HepG2 (cell line): ENCODE results near the gene TALDO1. TPM values are rescaled to one million over a fixed set of nuclear protein-coding genes. Genes with fewer than 3 reads are reported as not detected.

Experiments used
- ATF6 ChIP-seq: sonication (generic); formaldehyde crosslinking; conservative IDR thresholded peaks from 2 replicates; pipeline ENCODE4 v1.4.0; 2020; ENCODE audit warnings: missing genetic modification reagents
- ATF7 ChIP-seq, 2 experiments: fragments of 450-650 bp in 1 of 2; sonication (generic) in 1 of 2; formaldehyde crosslinking in 1 of 2; IDR thresholded peaks; 2 replicates each; pipeline versions ENCODE4 v1.4.0 to v1.6.1; 2016 to 2020; ENCODE audit warnings: antibody characterized with exemption in 1 of 2, mild to moderate bottlenecking in 1 of 2, missing genetic modification reagents in 1 of 2
- BCL3 ChIP-seq: sonication (generic); formaldehyde crosslinking; IDR thresholded peaks from 2 replicates; pipeline ENCODE4 v1.5.1; 2020; ENCODE audit warnings: mild to moderate bottlenecking, missing genetic modification reagents, moderate library complexity
- BORCS8-MEF2B ChIP-seq: sonication (generic); formaldehyde crosslinking; IDR thresholded peaks from 2 replicates; pipeline ENCODE4 v1.8.0; 2022; ENCODE audit warnings: mild to moderate bottlenecking, missing genetic modification reagents
- HNRNPLL ChIP-seq: fragments of 200-400 bp; formaldehyde crosslinking; IDR thresholded peaks from 2 replicates; pipeline ENCODE4 v1.6.1; 2017; ENCODE audit warnings: mild to moderate bottlenecking, low read depth, low read length; ENCODE audit not compliant: poor library complexity, severe bottlenecking
- HOXA3 ChIP-seq: sonication (generic); formaldehyde crosslinking; IDR thresholded peaks from 2 replicates; pipeline ENCODE4 v1.5.0; 2020; ENCODE audit warnings: missing genetic modification reagents
- JUN ChIP-seq: sonication (generic); formaldehyde crosslinking; IDR thresholded peaks from 2 replicates; pipeline ENCODE4 v1.4.0; 2020; ENCODE audit warnings: mild to moderate bottlenecking, missing genetic modification reagents
- KDM5A ChIP-seq: fragments of 200-600 bp; sonication (generic); IDR thresholded peaks from 2 replicates; pipeline ENCODE4 v1.7.0; 2018; ENCODE audit warnings: antibody characterized with exemption, mild to moderate bottlenecking, low read length, borderline replicate concordance
- MED8 ChIP-seq: sonication (generic); formaldehyde crosslinking; IDR thresholded peaks from 2 replicates; pipeline ENCODE4 v1.8.1; 2023; ENCODE audit warnings: mild to moderate bottlenecking, missing genetic modification reagents; ENCODE audit not compliant: insufficient replicate concordance
- NR3C1 ChIP-seq: sonication (generic); formaldehyde crosslinking; IDR thresholded peaks from 2 replicates; pipeline ENCODE4 v1.4.0; 2020; ENCODE audit warnings: missing genetic modification reagents
- PHF20 ChIP-seq: sonication (generic); formaldehyde crosslinking; IDR thresholded peaks from 2 replicates; pipeline ENCODE4 v1.5.0; 2020; ENCODE audit warnings: mild to moderate bottlenecking, missing genetic modification reagents
- SIX1 ChIP-seq: sonication (generic); formaldehyde crosslinking; IDR thresholded peaks from 2 replicates; pipeline ENCODE4 v1.4.0; 2020; ENCODE audit warnings: missing genetic modification reagents, borderline replicate concordance
- SRSF9 ChIP-seq: fragments of 200-400 bp; formaldehyde crosslinking; IDR thresholded peaks from 2 replicates; pipeline ENCODE4 v1.6.1; 2018; ENCODE audit warnings: borderline replicate concordance, mild to moderate bottlenecking, low read depth, low read length; ENCODE audit not compliant: insufficient read depth, poor library complexity, severe bottlenecking
- ZBTB38 ChIP-seq: sonication (generic); formaldehyde crosslinking; IDR thresholded peaks from 2 replicates; pipeline ENCODE4 v1.5.1; 2020; ENCODE audit warnings: mild to moderate bottlenecking, missing genetic modification reagents
- ZFP62 ChIP-seq: sonication (generic); formaldehyde crosslinking; IDR thresholded peaks from 2 replicates; pipeline ENCODE4 v1.4.0; 2020; ENCODE audit warnings: missing genetic modification reagents
- ZNF20 ChIP-seq: sonication (generic); formaldehyde crosslinking; IDR thresholded peaks from 2 replicates; pipeline ENCODE4 v1.4.0; 2020; ENCODE audit warnings: mild to moderate bottlenecking, moderate library complexity, missing genetic modification reagents
- ZNF225 ChIP-seq: sonication (generic); formaldehyde crosslinking; IDR thresholded peaks from 2 replicates; pipeline ENCODE4 v1.4.0; 2020; ENCODE audit warnings: mild to moderate bottlenecking, missing genetic modification reagents
- ZNF230 ChIP-seq: sonication (generic); formaldehyde crosslinking; IDR thresholded peaks from 2 replicates; pipeline ENCODE4 v1.4.0; 2020; ENCODE audit warnings: mild to moderate bottlenecking, missing genetic modification reagents
- ZNF326 ChIP-seq: sonication (generic); formaldehyde crosslinking; IDR thresholded peaks from 2 replicates; pipeline ENCODE4 v1.4.0; 2020; ENCODE audit warnings: missing genetic modification reagents, borderline replicate concordance
- ZNF441 ChIP-seq: sonication (generic); formaldehyde crosslinking; IDR thresholded peaks from 2 replicates; pipeline ENCODE4 v1.7.0; 2021; ENCODE audit warnings: missing genetic modification reagents, borderline replicate concordance
- ZNF556 ChIP-seq: sonication (generic); formaldehyde crosslinking; IDR thresholded peaks from 2 replicates; pipeline ENCODE4 v1.4.0; 2020; ENCODE audit warnings: mild to moderate bottlenecking, missing genetic modification reagents, borderline replicate concordance
- ZNF619 ChIP-seq: sonication (generic); formaldehyde crosslinking; IDR thresholded peaks from 2 replicates; pipeline ENCODE4 v1.4.0; 2020; ENCODE audit warnings: mild to moderate bottlenecking, missing genetic modification reagents
- ZNF629 ChIP-seq: sonication (generic); formaldehyde crosslinking; conservative IDR thresholded peaks from 2 replicates; pipeline ENCODE4 v1.5.0; 2020; ENCODE audit warnings: missing genetic modification reagents
- ZNF672 ChIP-seq: sonication (generic); formaldehyde crosslinking; IDR thresholded peaks from 2 replicates; pipeline ENCODE4 v1.8.1; 2022; ENCODE audit warnings: missing genetic modification reagents
- ZNF724P ChIP-seq: sonication (generic); formaldehyde crosslinking; IDR thresholded peaks from 2 replicates; pipeline ENCODE4 v1.8.0; 2022; ENCODE audit warnings: missing genetic modification reagents, borderline replicate concordance
- ZSCAN29 ChIP-seq: sonication (generic); formaldehyde crosslinking; conservative IDR thresholded peaks from 2 replicates; pipeline ENCODE4 v1.4.0; 2020; ENCODE audit warnings: mild to moderate bottlenecking, missing genetic modification reagents
- polyA plus RNA-seq, 8 experiments: library from polyadenylated mRNA; depleted of rRNA in 3 of 8; stranded (reverse) in 7 of 8; unstranded in 1 of 8; fragments of >200 nt; fragmentation: Illumina TruSeq in 4 of 8; extraction: Trizol in 4 of 8; gene quantifications; 2 replicates each; pipeline versions ENCODE4 v1.2.1 to v1.2.3, GENCODE V29; 2011 to 2016; ENCODE audit warnings: low read depth in 4 of 8, missing spikeins in 1 of 8, mixed read lengths in 1 of 8; ENCODE audit not compliant: insufficient read depth in 1 of 8
- total RNA-seq, 5 experiments: library from RNA; depleted of rRNA; stranded (reverse); fragments of >200 nt; fragmentation: Illumina TruSeq; extraction: Trizol; gene quantifications; 2 replicates each; pipeline ENCODE4 v1.2.3, GENCODE V29; 2016; ENCODE audit warnings: low read depth in 1 of 5

TALDO1 gene
- total and polyA plus RNA-seq, 2 of the 13 experiments (the other 11 are each of a cell fraction or from before 2014, with no cell fraction given), result 107 to 240 TPM

- TF ChIP-seq HNRNPLL (peak; percentile 62), ZNF556 (CRISPR knock-in tag) (no peak; the same call in 1 of the 2 replicates), ZNF225 (no peak), ZNF441 (CRISPR knock-in tag) (no peak), ZNF326 (CRISPR knock-in tag) (peak; percentile 80; the same call in 1 of the 2 replicates), SRSF9 (no peak), MED8 (CRISPR knock-in tag) (peak; percentile 52), BORCS8-MEF2B (peak; percentile 58), ZFP62 (CRISPR knock-in tag) (no peak), SIX1 (CRISPR knock-in tag) (0 out of 2 replicates have a peak, but pooled peaks have one; percentile 9), ATF6 (CRISPR knock-in tag) (no peak), ZBTB38 (peak; percentile 78), ZNF230 (CRISPR knock-in tag) (no peak), ZNF629 (CRISPR knock-in tag) (no peak), ZNF619 (CRISPR knock-in tag) (peak; percentile 44; the same call in 1 of the 2 replicates), ZNF20 (no peak), JUN (CRISPR knock-in tag) (0 out of 2 replicates have a peak, but pooled peaks have one; percentile 6), ZNF672 (CRISPR knock-in tag) (no peak), ATF7 (IDR thresholded peaks at IDR 0.05) (no peak), ATF7 (CRISPR knock-in tag; IDR thresholded peaks at IDR 0.05) (no peak), KDM5A (no peak), NR3C1 (no peak), ZNF724P (CRISPR knock-in tag) (0 out of 2 replicates have a peak, but pooled peaks have one; percentile 47), BCL3 (CRISPR knock-in tag) (no peak), HOXA3 (CRISPR knock-in tag) (peak; percentile 68), PHF20 (CRISPR knock-in tag) (no peak), ZSCAN29 (no peak)
These were observed 19.2 kb upstream of the TALDO1 start (continued) for GRCh38 chr11:727859-728748.
